GM21367 (cell line): ENCODE results near the gene MROH2A.

Source experiments
- ATAC-seq: cut with Tn5 transposase; IDR thresholded peaks from one replicate; pipeline ENCODE4 v1.9.1; 2021; ENCODE audit not compliant: unreplicated experiment

Gene MROH2A

DNA sequence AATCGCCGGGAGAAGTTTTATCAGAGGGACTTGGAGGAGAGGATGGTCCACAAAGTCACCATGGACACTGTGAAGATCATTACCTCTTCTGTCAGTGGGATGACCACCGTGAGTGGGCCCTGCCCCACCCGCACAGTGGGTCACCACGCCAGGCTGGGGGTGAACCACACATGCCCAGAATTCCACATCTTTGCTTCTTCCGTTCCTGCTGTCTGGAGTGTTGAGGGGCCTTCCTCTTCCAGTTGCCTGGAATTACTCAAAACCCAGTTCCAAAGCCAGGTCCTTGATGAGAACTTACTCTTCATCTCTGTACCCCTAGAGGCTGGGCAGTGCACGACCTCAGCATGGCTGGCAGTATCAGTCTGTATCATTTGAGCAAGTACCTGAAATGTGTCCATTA lies 22.1 kb downstream of the MROH2A start:
- ATAC-seq: no peak

DNA sequence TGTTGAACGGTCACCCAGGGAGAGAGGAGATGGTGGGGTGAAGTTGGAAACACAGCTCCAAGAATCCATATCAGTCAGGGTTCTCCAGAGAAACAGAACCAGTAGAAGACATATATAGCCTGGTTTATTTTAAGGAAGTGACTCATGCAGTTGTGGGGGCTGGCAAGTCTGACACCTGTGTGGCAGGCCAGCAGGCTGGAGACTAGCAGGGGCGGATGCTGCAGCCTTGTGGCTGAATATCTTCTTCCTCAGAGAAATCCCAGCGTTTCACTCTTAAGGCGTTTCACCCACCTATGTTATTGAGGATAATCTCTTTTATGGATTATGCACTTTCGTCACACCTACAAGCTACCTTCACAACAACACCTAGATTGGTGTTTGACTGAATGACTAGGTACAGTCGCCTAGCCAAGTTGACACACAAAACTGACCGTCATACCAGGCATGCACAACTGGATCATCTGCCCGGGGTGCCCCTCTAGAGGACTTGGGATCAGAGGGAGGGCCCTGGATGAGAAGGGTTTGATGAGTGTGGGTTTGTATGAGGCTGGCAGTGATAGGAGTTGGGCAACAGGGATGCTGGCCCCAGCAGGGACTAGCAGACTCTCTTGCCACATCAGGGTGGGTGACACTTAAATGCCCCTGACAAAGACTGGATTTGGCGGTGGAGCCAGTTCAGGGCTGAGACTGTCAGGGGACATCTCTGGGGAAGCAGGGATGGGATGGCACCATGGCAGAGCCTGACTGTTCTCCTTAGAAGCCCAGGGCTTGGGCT lies 23.4 kb downstream of the MROH2A start:
- ATAC-seq: no peak

DNA sequence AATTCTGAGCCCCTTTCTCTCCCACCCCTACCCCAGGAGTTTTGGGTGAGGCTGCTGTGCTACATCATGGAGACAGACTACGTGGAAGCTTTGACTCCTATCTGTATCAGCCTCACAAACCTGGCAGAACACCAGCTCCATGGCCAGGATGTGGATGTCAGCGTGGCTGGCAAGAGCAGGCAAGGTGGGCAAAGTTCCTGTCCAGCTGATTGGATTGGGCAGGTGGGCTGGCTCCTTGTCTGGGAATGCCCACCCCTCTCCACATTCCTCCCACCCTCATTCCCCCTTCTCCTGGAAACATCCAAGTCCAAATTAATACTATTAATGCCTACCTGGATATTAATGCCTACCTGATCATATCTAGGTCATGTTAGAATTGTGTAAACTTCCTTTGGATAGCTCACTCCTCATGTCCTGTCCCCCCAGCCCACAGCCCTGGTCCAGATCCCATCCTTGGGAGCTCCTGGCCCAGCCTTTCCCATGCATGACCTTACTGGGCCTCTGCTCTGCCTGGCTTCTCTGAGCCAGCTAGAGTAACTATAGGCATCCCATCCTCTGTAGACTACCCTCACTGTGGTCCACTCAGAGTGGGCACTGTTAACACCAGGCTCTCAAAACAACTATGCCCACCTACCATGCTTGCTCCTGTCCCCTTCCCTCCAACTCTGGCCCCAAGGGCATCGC lies 24.1 kb downstream of the MROH2A start:
- ATAC-seq: no peak

- no peak for ATAC-seq
Observed at GRCh38 chr2:233803292-233803911, 25.3 kb downstream of the MROH2A start.

DNA sequence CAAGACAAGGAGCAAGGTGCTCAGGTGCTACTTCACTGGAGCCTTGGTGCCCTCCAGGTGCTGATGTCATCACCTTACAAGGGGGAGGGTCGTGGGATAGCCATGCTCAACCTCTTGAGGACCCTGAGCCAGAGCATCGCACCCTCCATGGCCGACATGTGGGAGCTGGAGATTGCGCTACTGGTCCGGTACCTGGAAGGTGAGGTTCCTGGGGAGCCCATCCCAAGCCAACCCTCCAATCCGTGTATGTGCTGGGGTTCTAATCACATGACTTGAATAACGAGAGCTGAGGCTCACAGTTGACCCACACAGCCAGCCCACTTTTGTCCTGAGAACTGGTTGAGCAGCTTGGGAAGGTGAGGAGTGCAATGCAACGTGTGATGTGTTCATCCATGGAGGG lies 25.9 kb downstream of the MROH2A start:
- ATAC-seq: no peak

DNA sequence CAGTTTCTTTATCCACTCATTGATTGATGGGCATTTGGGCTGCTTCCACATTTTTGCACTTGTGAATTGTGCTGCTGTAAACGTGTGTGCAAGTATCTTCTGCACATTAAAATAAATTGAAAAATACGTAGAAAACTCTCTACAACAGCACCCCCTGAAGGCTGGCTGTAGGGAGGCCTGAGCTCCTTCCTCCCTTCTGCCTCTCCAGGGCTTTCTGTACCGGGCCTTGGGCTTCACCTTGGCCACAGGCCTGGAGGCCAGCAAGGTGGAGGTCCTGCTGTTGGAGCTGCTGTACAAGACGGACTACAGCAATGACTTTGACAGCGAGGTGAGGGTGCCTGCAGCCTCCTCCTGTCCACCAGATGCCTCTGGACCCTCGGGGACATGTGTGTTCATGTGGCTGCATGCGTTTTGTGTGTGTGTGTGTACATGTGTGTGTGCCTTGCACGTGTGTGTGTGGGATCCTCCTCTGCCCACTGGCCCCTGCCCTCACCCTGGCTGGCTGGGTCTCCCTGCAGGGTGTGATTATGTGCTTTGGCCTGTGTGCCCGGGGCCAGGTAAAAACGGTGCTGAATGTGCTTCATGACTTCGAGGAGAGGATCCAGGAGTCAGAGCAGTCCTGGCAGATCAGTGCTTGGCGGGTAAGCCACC lies 29.2 kb downstream of the MROH2A start:
- no peak for ATAC-seq

DNA sequence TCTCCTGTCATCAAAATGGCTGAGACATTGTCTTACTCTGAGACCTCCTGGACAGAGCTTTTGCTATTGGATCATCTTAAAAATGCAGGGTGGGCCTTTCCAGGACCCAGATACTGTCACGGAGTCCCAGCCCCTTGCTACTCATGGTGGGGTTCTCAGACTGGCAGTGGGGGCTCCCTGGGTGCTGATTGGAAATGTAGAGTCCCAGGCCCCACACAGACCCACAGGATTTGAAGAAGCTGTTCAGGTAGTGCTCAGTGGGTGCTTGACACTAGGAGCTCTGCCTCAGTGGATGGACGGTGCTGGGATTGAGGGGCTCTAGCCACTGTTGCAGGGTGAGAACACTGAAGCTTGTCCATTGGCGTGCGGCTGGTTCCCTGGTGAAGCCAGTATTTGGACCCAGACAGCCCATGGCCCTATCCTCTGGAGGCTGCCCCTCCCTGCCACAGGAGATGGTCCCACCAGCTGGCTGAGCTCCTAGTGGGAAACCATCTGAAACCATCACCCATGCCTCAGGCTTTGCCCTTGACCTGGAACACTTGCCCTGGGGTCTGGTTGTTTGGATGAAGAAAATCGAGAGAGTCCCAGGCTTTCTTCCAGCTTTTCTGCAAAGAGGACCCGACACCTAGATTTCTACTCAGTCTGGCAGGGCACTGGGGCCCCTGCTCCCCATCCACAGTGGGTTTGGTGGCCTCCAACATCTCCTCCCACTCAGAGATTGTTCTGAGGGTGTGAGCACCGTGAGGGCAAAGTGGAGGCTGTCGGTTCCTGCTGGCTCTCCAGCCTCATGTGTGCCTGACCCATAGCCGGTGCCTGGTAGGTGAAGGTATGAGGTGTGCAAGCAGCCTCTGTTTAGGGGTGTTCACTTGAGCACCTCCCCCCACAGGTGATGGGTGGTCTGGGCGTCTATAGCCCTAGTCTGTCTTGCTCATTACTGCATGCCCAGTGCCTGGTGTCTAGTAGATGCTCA lies 30.1 kb downstream of the MROH2A start:
- ATAC-seq: no peak

DNA sequence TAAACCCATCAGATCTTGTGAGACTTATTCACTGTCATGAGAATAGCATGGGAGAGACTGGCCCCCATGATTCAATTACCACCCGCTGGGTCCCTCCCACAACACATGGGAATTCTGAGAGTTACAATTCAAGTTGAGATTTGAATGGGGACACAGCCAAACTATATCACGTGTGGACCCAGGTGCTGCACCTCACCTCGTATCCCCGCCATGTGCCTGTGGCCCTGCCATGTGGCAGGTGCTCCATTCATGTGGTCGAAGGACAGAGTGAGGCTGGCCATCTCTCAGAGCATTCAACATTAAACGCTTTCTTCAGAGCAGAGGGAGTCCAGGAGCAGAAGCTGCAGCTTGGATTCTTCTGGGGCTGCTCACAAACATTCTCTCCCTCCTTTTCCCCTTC lies 32.3 kb downstream of the MROH2A start:
- no peak for ATAC-seq

DNA sequence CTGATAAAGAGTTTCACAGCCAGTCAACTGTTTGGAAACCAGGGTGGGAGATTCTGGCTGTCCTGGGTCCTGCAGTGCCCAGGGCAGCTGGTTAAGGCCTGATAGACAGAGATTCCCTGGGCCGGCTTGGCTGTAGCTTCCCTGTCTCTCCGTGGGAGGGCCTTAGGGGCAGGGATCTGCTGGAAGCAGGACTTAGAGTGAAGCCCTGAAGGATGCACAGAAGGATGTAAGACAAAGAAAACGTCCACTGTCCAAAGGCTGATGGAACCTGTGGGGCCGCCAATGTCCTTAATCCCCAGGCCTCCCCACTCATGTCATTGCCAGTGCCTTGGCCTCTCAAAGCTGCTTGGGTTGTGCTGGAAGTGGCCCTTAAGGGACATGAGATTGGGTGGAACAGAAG lies 33.0 kb downstream of the MROH2A start:
- ATAC-seq: no peak

GRCh38 chr2:233811732-233812131 lies 33.6 kb downstream of the MROH2A start:
- no peak for ATAC-seq

DNA sequence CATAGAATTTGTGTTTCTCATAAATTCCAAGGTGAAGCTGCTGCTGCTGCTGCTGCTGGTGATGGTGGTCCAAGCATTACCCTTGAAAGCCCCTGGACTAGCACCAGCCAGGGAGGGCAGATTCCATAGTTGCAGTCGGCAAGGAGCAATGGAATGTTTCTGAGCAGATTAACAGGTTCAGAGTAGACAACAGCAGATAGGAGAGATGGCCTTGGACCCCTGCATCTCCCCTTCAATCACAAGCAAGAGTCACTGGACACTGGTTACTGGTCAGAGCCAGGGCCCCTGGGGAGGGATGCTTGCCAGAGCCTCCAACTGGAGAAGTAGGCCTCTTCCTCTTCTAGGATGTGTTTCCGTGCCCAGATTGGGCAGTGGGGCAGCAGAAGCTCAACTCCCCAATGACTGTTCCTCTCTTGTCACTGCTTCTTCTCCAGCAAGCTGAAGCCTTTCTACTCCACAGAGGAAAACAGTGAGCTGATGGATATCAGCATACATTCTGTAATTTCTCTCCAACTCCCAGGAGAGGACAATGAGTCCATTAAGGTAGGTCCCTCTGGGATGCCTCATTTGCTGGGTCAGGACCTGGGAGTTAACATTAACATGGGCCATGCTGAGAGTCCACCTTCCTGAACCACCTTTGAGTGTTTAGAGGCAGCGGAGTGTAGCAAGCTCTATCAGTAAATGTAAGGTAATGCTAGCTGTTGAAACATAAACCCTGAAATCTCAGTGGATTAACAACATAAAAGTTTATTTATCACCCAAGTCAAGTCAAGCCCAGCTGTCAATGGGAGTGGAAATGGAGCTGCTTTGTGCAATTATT lies 35.3 kb downstream of the MROH2A start:
- ATAC-seq: no peak

- no peak for ATAC-seq
Observed at GRCh38 chr2:233814056-233814835, 36.1 kb downstream of the MROH2A start.

- no peak for ATAC-seq
Observed at GRCh38 chr2:233815861-233816260, 37.7 kb downstream of the MROH2A start.

- no peak for ATAC-seq
Observed at GRCh38 chr2:233816334-233816733, 38.2 kb downstream of the MROH2A start.

- ATAC-seq: no peak
Observed at GRCh38 chr2:233816771-233817170, 38.6 kb downstream of the MROH2A start.

DNA sequence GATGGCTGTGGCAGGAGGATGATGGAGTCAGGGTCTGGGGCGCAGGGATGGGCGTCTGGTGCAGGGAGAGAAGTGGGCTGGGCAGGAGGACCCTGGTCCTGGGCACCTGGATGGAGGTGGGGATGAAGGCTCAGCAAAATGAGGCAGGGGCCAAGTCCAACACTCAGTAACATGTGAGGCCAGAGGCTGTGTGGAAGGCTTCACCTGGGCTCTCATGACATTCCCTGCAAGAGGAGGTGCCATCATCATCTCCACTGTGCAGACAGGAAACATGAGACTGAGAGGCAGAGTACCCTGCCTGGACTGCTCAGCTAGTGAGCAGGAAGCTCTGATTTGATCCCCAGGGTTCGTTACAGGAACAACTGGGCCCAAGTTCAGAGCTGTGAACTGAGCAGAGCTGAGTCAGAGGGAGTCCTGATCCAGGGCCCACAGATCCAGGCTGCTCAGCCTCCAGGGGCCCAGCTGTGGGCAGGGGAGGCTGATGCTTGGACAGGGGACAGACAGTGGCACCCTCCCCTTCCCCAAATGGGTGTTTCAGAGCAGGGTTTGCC lies 39.3 kb downstream of the MROH2A start:
- no peak for ATAC-seq

DNA sequence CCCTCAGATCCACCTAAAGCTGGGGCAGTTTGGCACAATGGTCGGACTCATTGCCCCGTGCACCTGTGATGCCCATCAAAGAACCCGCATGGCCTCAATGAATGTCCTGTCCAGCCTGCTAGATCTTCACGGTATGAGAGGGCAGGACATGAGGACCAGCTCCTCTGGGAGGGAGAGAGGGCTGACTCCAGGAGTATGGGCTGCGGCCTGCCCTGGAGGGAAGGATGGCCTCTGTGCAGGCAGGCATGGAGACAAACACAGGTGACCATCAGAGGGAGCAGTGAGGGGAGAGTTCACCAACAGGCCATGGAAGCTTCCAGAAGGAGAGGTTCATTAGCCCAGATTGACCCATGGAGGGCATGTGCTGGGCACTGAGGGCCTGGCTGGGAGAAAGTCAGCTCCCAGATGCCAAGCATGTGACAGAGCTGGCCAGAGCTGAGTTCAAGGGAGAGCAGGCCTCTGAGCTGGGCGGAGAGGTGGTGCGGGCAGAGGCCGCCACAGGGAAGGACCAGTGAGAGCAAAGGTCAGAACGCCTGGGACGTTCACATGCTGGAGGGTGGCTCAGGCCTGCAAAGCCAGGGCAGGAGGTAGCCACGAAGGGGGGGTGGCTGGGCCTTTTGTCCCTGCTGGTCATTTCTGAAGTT lies 40.0 kb downstream of the MROH2A start:
- ATAC-seq: no peak
